ENCODE measurements around the gene TTLL13. TPM values are rescaled to one million over a fixed set of nuclear protein-coding genes. Genes with fewer than 3 reads are reported as not detected.

The TTLL13 gene
- total RNA-seq, 1 experiment from 2014 or later: not detected

GRCh38 chr15:90309020-90309419 lies 59.7 kb downstream of the TTLL13 start:
- no peak for DNase-seq (ENCODE audit: low spot score)
- CTCF ChIA-PET: no interaction called here
- no peak overlapping the region for H3K27ac ChIP-seq (ENCODE audit: low read depth, low read length, poor library complexity, severe bottlenecking)
- peaks cover 7% of the 10 kb centered on the region for H3K4me1 ChIP-seq (ENCODE audit: insufficient read depth, low read length, poor library complexity, severe bottlenecking)
- TF ChIP-seq CTCF (conservative IDR thresholded peaks at IDR 0.05; ENCODE audit: low read depth, low read length) (no peak), EZH2 (IDR thresholded peaks at IDR 0.05; ENCODE audit: borderline replicate concordance, low read depth, low read length, poor library complexity, severe bottlenecking) (no peak)
- H3K9me3 ChIP-seq (ENCODE audit: low read depth, low read length, poor library complexity, severe bottlenecking): no peaks in the 10 kb centered on the region
- H3K36me3 ChIP-seq (ENCODE audit: insufficient read depth, low read length, poor library complexity, severe bottlenecking): no peaks in the 10 kb centered on the region
- no peak overlapping the region for H3K4me3 ChIP-seq (ENCODE audit: low read depth, low read length, poor library complexity, severe bottlenecking)
- POLR2A ChIA-PET (ENCODE audit: low non-redundant PET): no interaction called here
- no peaks in the 10 kb centered on the region for H3K27me3 ChIP-seq (replicated peaks; ENCODE audit: insufficient read depth, low read depth, low read length, poor library complexity)
- BruUV-seq (replicated peaks): no TSS peak
- intact Hi-C loops (cut with micrococcal nuclease; ENCODE audit: unreplicated experiment): no loop called here

Other genes with a start within 250 kb of the TTLL13 start
- gene ZNF710, start 248.2 kb upstream of the TTLL13 start, total RNA-seq (2021): 25.2 and 27.3 TPM in 2 replicates
- gene IDH2, start 147.1 kb upstream of the TTLL13 start, total RNA-seq (2021): 99.0 and 120 TPM in 2 replicates
- gene SEMA4B, start 48.2 kb upstream of the TTLL13 start, total RNA-seq (2021): 13.2 and 13.3 TPM in 2 replicates
- 39.7 and 41.9 TPM in 2 replicates for gene CIB1, start 15.6 kb upstream of the TTLL13 start, total RNA-seq (2021)
- 4.7 and 5.2 TPM in 2 replicates for gene GDPGP1, start 15.3 kb upstream of the TTLL13 start, total RNA-seq (2021)
- gene NGRN, start 16.1 kb downstream of the TTLL13 start, total RNA-seq (2021): 125 and 135 TPM in 2 replicates
- 1.5 and 5.4 TPM in 2 replicates for gene ZNF774, start 102.7 kb downstream of the TTLL13 start, total RNA-seq (2021)
- 115 and 119 TPM in 2 replicates for gene IQGAP1, start 138.7 kb downstream of the TTLL13 start, total RNA-seq (2021)